Brain microvascular endothelial cell (primary cell): ENCODE measurements around the gene SPTBN5.

Experiments used
- DNase-seq: peaks from one replicate; pipeline ENCODE4 v3.0.0-alpha.2; 2020
- H3K27ac ChIP-seq: fragments of 250-450 bp; sonication (Bioruptor Pico); 2 replicates; pipeline ENCODE4 v1.5.1; 2020; ENCODE audit warnings: mild to moderate bottlenecking, moderate library complexity
- H3K27me3 ChIP-seq: fragments of 250-450 bp; sonication (Bioruptor Pico); replicated peaks from 2 replicates; pipeline ENCODE4 v1.5.1; 2020; ENCODE audit warnings: mild to moderate bottlenecking
- H3K36me3 ChIP-seq: fragments of 250-450 bp; sonication (Bioruptor Pico); replicated peaks from 2 replicates; pipeline ENCODE4 v1.5.1; 2020; ENCODE audit warnings: mild to moderate bottlenecking
- H3K4me3 ChIP-seq: 2 replicates; pipeline ENCODE4 v1.5.1; 2011; ENCODE audit warnings: low read depth, mild to moderate bottlenecking, control low read depth, low read length, moderate library complexity
- CTCF ChIP-seq: IDR thresholded peaks from 2 replicates; pipeline ENCODE4 v1.5.1; 2011; ENCODE audit warnings: low read depth, mild to moderate bottlenecking, moderate library complexity, low read length, control low read depth, inconsistent platforms; ENCODE audit errors: missing control alignments
- in situ Hi-C: cut with HindIII; loops from 2 replicates; pipeline ENCODE4 v1.10.0; 2017; ENCODE audit warnings: low sequenced_read_pairs, low pct_ligation_motif_present

SPTBN5 gene

GRCh38 chr15:41839781-41840491, 53.9 kb downstream of the SPTBN5 start:
- no peak overlapping the region for H3K4me3 ChIP-seq
- no peaks in the 10 kb centered on the region for H3K36me3 ChIP-seq
- no peak for TF ChIP-seq CTCF
- no peak for DNase-seq
- H3K27ac ChIP-seq = no peak overlapping the region
- in situ Hi-C loops = no loop called here
- no peaks in the 10 kb centered on the region for H3K27me3 ChIP-seq

GRCh38 chr15:41838400-41838897, 55.4 kb downstream of the SPTBN5 start, which contains the start of gene PLA2G4B:
PLA2G4B (plus strand) TSS chr15:41838847; CDS start chr15:41838914, 67 bp downstream.
- H3K27ac ChIP-seq = no peak within 1 kb of the TSS
- no peak for DNase-seq
- TF ChIP-seq CTCF = no peak
- no peaks in the 10 kb centered on the region for H3K36me3 ChIP-seq
- in situ Hi-C loops = no loop called here
- no peak within 1 kb of the TSS for H3K4me3 ChIP-seq
- H3K27me3 ChIP-seq = no peaks in the 10 kb centered on the region

- H3K27me3 ChIP-seq = no peaks in the 10 kb centered on the region
- no peak for TF ChIP-seq CTCF
- no peak for DNase-seq
- no peak overlapping the region for H3K27ac ChIP-seq
- no peaks in the 10 kb centered on the region for H3K36me3 ChIP-seq
- in situ Hi-C loops = no loop called here
- H3K4me3 ChIP-seq = no peak overlapping the region
Observed at GRCh38 chr15:41836713-41837454, 57.0 kb downstream of the SPTBN5 start.

- H3K36me3 ChIP-seq = no peaks in the 10 kb centered on the region
- no peak overlapping the region for H3K27ac ChIP-seq
- in situ Hi-C loops = no loop called here
- TF ChIP-seq CTCF = no peak
- no peak overlapping the region for H3K4me3 ChIP-seq
- H3K27me3 ChIP-seq = no peaks in the 10 kb centered on the region
- DNase-seq = no peak
Observed at GRCh38 chr15:41836073-41836472, 57.8 kb downstream of the SPTBN5 start.

- in situ Hi-C loops = no loop called here
- no peak overlapping the region for H3K27ac ChIP-seq
- DNase-seq = no peak
- no peaks in the 10 kb centered on the region for H3K27me3 ChIP-seq
- no peak overlapping the region for H3K4me3 ChIP-seq
- no peak for TF ChIP-seq CTCF
- no peaks in the 10 kb centered on the region for H3K36me3 ChIP-seq
Observed at GRCh38 chr15:41834096-41834495, 59.8 kb downstream of the SPTBN5 start.
